Activated CD8-positive, alpha-beta T cell treated with anti-CD3 and anti-CD28 coated beads for 36 hours (primary cell): ENCODE data around the gene HSDL2. TPM values are rescaled to one million over a fixed set of nuclear protein-coding genes. Genes with fewer than 3 reads are reported as not detected.

Source experiments
- ATAC-seq: fragments of 200-7000 bp; cut with Tn5 transposase; one replicate; pipeline ENCODE4 v1.10.0; 2021; ENCODE audit warnings: mild to moderate bottlenecking, moderate library complexity
- CTCF ChIA-PET: fragments of 350-600 bp; sonication (Branson Sonifier 250); formaldehyde crosslinking; loops from one replicate; lab custom pipeline; 2021; ENCODE audit warnings: antibody characterized with exemption; lab: Charles Lee
- POLR2A ChIA-PET: fragments of 350-600 bp; sonication (Branson Sonifier 250); formaldehyde crosslinking; loops from one replicate; lab custom pipeline; 2021; ENCODE audit warnings: antibody characterized with exemption; lab: Charles Lee
- DNase-seq: peaks from one replicate; pipeline ENCODE4 v3.0.0-alpha.2; 2020
- H3K27ac Mint-ChIP-seq: one replicate; pipeline ENCODE4 v1.8.0; 2021; ENCODE audit warnings: mild to moderate bottlenecking, mixed read lengths
- H3K27me3 Mint-ChIP-seq: one replicate; pipeline ENCODE4 v1.8.0; 2021; ENCODE audit warnings: mixed read lengths
- H3K36me3 Mint-ChIP-seq: one replicate; pipeline ENCODE4 v1.8.0; 2021; ENCODE audit warnings: low read depth, mixed read lengths
- H3K4me1 Mint-ChIP-seq: one replicate; pipeline ENCODE4 v1.8.0; 2021; ENCODE audit warnings: low read depth, mixed read lengths
- H3K4me3 Mint-ChIP-seq: one replicate; pipeline ENCODE4 v1.8.0; 2021; ENCODE audit warnings: mild to moderate bottlenecking, moderate library complexity, mixed read lengths
- H3K9me3 Mint-ChIP-seq: one replicate; pipeline ENCODE4 v1.8.0; 2021; ENCODE audit warnings: mixed read lengths
- CTCF ChIP-seq: fragments of 200-600 bp; IDR thresholded peaks from one replicate; pipeline ENCODE4 v1.8.0; 2022; ENCODE audit warnings: antibody characterized with exemption, mild to moderate bottlenecking
- intact Hi-C: fragments of 100-400 bp; cut with micrococcal nuclease; formaldehyde crosslinking; loops from one replicate; pipeline ENCODE4 v1.10.0; 2022
- total RNA-seq, 2 experiments: library from RNA; stranded (reverse); gene quantifications; one replicate each; pipeline ENCODE4 v1.2.3, GENCODE V29; 2021

The HSDL2 gene
- total RNA-seq, 2 experiments from 2014 or later: 24.5 to 25.3 TPM

GRCh38 chr9:112332977-112333638 lies 46.8 kb upstream of the HSDL2 start, which contains the start of gene PTBP3:
PTBP3 (minus strand) TSS chr9:112333619; CDS start chr9:112297865, 35,754 bp downstream.
- H3K27me3 Mint-ChIP-seq: no peaks in the 10 kb centered on the region
- ATAC-seq: peak; percentile 68
- intact Hi-C loops: loop anchor here (5.0 kb wide), 1 partner anchor 151 kb away; no protein-coding TSS in a partner anchor
- H3K4me1 Mint-ChIP-seq: peaks cover 37% of the 10 kb centered on the region
- peak; percentile 82 for DNase-seq
- H3K4me3 Mint-ChIP-seq: peak within 1 kb of the TSS; percentile 97
- H3K36me3 Mint-ChIP-seq: peaks cover 12% of the 10 kb centered on the region
- H3K9me3 Mint-ChIP-seq: no peaks in the 10 kb centered on the region
- peak within 1 kb of the TSS; percentile 98 for H3K27ac Mint-ChIP-seq
- ChIA-PET CTCF (interaction anchor here (0.8 to 2.1 kb wide), 9 partner anchors 8 to 240 kb away, joined by 3 to 13 read pairs (median 4); no protein-coding TSS in a partner anchor), POLR2A (interaction anchor here (0.6 to 2.8 kb wide), 11 partner anchors 9 to 591 kb away, joined by 3 to 14 read pairs (median 3); partner anchors contain the start of gene HSDL2)
- no peak for TF ChIP-seq CTCF

- peak overlapping the region; percentile 98 for H3K27ac Mint-ChIP-seq
- H3K4me1 Mint-ChIP-seq: peaks cover 30% of the 10 kb centered on the region
- ChIA-PET CTCF (interaction anchor here (0.8 to 2.1 kb wide), 8 partner anchors 9 to 240 kb away, joined by 3 to 13 read pairs (median 4); no protein-coding TSS in a partner anchor), POLR2A (interaction anchor here (0.6 to 2.8 kb wide), 7 partner anchors 10 to 591 kb away, joined by 3 to 14 read pairs (median 3); no protein-coding TSS in a partner anchor)
- intact Hi-C loops: loop anchor here (5.0 kb wide), 1 partner anchor 152 kb away; no protein-coding TSS in a partner anchor
- TF ChIP-seq CTCF: peak; percentile 53
- DNase-seq (peak; percentile 94), ATAC-seq (peak; percentile 88)
- peak overlapping the region; percentile 97 for H3K4me3 Mint-ChIP-seq
- no peaks in the 10 kb centered on the region for H3K9me3 Mint-ChIP-seq
- H3K36me3 Mint-ChIP-seq: peaks cover 6% of the 10 kb centered on the region
- no peaks in the 10 kb centered on the region for H3K27me3 Mint-ChIP-seq
Observed at GRCh38 chr9:112333639-112334431, 46.1 kb upstream of the HSDL2 start.

- Mint-ChIP-seq H3K9me3 (no peaks in the 10 kb centered on the region), H3K27me3 (no peaks in the 10 kb centered on the region), H3K27ac (peak overlapping the region; percentile 98), H3K4me1 (peaks cover 28% of the 10 kb centered on the region), H3K4me3 (peak overlapping the region; percentile 90), H3K36me3 (peaks cover 5% of the 10 kb centered on the region)
- ChIA-PET CTCF (interaction anchor here (0.8 to 1.4 kb wide), 6 partner anchors 9 to 241 kb away, joined by 3 to 5 read pairs (median 4); no protein-coding TSS in a partner anchor), POLR2A (interaction anchor here (1.0 to 1.4 kb wide), 2 partner anchors 11 to 592 kb away, joined by 3 read pairs; no protein-coding TSS in a partner anchor)
- no peak for TF ChIP-seq CTCF
- DNase-seq (peak; percentile 84), ATAC-seq (peak; percentile 12)
- intact Hi-C loops: loop anchor here (5.0 kb wide), 1 partner anchor 152 kb away; no protein-coding TSS in a partner anchor
Observed at GRCh38 chr9:112334432-112334841, 45.5 kb upstream of the HSDL2 start.

- no peak for TF ChIP-seq CTCF
- intact Hi-C loops: no loop called here
- Mint-ChIP-seq H3K4me3 (no peak overlapping the region), H3K27me3 (no peaks in the 10 kb centered on the region), H3K9me3 (no peaks in the 10 kb centered on the region), H3K4me1 (peaks cover 8% of the 10 kb centered on the region), H3K27ac (no peak overlapping the region), H3K36me3 (no peaks in the 10 kb centered on the region)
- DNase-seq: no peak
- no peak for ATAC-seq
- POLR2A ChIA-PET: interaction anchor here (0.6 kb wide), 1 partner anchor 717 kb away, joined by 3 read pairs; no protein-coding TSS in a partner anchor
- CTCF ChIA-PET: interaction anchor here (1.3 to 2.9 kb wide), 2 partner anchors 23 to 225 kb away, joined by 3 to 21 read pairs; no protein-coding TSS in a partner anchor
Observed at GRCh38 chr9:112337547-112337946, 42.4 kb upstream of the HSDL2 start.
